DMS53 (cell line): ENCODE measurements around the gene CSTPP1.
A peak's percentile ranks its signal among the peaks of the same experiment; 100 is the strongest.
"Not testable (repeated sequence)": the region's sequence is repeated elsewhere in the genome, so short reads cannot be mapped to it uniquely, and the experiment has no call there.

ENCODE experiments used
- DNase-seq: peaks from one replicate; lab custom pipeline; 2025; lab: John Stamatoyannopoulos, UW

The CSTPP1 gene

DNA sequence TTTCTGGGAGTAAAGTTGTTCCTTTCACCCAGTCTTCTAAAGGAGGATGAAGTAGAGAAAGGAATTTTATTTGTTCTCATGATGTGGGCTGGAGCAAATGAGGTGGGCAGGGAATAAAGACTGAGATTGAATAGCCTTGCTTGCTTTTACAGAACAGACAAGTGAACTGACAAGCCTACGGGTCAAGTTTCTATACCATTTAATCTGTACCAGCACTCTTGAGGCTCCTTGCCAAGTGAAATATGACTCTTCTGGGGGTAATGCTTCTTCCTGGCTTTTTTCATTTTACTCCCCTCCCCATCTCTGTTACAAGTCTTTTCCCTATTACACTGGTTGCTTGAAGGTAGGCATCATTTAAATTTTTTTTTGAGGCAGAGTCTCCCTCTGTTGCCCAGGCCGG, 54.8 kb downstream of the CSTPP1 start:
- no peak for DNase-seq

DNA sequence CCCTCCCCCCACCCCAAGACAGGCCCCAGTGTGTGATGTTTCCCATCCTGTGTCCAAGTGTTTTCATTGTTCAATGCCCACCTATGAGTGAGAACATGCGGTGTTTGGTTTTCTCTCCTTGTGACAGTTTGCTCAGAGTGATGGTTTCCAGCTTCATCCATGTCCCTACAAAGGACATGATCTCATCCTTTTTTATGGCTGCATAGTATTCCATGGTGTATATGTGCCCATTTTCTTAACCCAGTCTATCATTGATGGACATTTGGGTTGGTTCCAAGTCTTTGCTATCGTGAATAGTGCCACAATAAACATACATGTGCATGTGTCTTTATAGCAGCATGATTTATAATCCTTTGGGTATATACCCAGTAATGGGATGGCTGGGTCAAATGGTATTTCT, 55.8 kb downstream of the CSTPP1 start:
- not testable (repeated sequence) for DNase-seq

- DNase-seq: not testable (repeated sequence)
Measured at GRCh38 chr11:46997796-46998195, 61.2 kb downstream of the CSTPP1 start.

DNA sequence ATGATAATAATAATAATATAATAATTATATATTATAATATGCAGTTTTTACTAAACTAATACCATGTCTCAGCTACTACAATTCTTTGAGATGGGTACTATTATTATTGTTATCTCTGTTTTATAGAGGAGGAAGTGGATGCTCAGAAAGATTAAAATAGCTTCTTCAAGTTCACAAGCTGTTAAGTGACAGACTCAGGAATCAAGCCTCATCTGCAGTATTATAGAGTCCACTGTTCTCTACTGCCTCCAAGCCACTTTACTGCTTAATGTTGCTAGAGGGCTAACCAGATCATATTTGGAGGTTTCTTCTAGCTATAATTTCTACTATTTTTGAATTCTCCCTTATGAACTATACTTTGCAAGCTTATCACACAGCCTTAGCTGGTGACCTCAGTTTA, 62.7 kb downstream of the CSTPP1 start:
- no peak for DNase-seq

DNA sequence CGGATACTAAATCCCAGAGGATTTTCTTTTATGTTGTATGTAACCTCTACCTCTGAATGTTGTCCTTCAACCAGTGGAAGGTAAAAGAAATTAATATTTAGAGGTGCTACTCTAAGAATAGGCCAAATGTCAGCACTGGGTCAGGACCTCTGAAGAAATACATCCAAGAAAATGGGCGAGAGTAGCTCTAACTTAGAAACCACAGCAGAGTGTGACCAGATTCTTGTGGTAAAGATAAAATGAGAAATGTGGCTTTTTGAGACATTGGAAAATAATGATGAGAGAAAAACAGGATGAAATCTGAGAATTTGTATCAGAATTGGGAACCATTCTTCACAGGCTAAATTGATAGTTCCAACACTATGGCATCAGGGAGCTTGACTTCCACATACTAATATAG, 63.5 kb downstream of the CSTPP1 start:
- DNase-seq: no peak

DNA sequence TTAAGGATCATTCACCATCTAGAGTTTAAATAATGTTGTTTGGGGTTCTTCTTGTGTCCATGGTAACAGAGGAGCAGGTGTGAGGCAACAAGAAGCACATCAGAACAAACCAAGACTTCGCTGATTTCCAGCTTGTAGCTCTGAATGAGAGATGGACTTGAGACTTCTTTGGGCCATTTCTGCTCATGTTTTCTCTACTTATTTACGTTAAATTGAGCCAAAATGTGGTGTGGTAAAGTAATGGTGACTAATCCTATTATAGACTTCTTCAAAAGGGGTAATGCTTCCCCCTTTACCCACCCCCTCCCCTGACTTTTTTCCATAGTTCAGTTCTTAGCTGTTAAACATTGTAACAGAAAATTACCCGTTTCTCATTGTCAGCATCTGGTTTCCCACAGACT, 65.2 kb downstream of the CSTPP1 start:
- peak; percentile 50 for DNase-seq

DNA sequence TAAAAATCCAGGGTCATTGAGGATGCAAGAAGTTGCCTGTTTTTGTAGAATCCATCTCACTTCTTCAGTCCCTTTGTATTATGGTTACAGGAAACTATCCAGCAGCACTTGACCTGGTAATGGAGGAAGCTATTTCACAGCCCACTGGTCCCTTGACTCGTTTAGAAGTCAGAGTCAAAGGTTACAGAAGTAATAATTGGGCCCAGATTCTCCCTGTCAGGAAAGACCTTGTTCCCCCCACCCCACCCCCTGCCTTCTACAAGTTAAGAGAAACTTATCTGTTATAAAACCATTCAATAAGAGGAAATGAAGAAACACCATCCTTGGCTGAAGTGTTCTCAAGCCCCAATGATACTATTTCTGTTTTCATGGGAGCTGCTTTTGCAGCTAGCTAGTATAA, 65.8 kb downstream of the CSTPP1 start:
- DNase-seq: peak; percentile 10

GRCh38 chr11:47003180-47003877, 66.8 kb downstream of the CSTPP1 start:
- no peak for DNase-seq

GRCh38 chr11:47004595-47005033, 68.1 kb downstream of the CSTPP1 start:
- DNase-seq: peak; percentile 55

- DNase-seq: no peak
Measured at GRCh38 chr11:47005441-47005840, 68.9 kb downstream of the CSTPP1 start.

GRCh38 chr11:47007579-47007978, 71.0 kb downstream of the CSTPP1 start:
- no peak for DNase-seq

GRCh38 chr11:47010179-47010578, 73.6 kb downstream of the CSTPP1 start:
- no peak for DNase-seq

GRCh38 chr11:47014097-47014496, 77.5 kb downstream of the CSTPP1 start:
- no peak for DNase-seq

DNA sequence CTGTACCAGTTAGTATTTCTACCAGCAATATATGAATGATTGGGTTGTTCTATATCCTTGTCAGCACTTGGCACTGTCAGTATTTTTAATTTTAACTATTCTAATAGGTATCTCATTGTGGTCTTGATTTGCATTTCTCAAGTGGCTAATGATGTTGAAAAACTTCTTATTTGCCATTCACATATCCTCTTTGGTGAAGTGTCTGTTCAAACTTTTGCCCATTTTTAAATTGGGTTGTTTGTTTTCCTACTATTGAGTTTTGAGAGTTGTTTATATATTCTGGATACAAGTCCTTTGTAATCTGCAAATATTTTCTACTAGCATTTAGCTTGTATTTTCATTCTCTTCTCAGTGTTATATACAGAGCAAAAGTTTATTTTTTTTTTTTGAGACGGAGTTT, 82.1 kb downstream of the CSTPP1 start:
- DNase-seq: no peak

DNA sequence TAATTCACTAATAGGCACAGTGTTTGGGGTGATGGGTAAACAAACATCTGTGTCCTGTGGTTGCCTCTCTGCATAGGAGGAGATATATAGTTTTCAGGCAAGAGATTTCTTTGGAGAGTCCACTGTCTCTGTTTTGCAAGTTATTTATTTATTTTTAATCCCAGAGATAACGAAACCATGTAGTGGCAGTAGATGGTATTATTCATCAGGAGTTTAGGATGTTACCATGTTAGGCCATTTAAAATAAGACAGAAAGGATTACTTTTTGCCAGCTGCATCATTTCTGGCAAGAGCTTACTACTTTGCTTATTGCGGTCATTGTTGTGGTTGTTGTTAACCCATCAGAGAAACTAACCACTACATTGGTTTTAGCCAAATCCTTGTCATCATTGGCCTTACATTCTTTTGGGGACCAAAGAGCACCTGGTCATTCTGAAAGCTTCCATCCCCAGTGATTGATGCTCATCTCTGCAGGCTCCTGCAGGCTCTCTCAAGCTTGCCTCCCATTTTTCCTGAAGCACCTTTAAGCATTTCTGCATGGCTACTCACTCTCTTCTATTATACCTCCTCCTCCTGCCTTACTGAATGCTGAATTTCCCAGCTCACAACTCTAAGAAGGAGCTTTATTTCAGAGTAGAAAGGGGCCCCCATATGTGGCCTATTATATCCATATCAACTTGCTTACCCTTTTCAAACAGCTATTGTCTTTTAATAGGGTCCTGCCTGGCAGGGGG, 84.4 kb downstream of the CSTPP1 start:
- no peak for DNase-seq

GRCh38 chr11:47021527-47021818, 84.9 kb downstream of the CSTPP1 start:
- DNase-seq: no peak

DNA sequence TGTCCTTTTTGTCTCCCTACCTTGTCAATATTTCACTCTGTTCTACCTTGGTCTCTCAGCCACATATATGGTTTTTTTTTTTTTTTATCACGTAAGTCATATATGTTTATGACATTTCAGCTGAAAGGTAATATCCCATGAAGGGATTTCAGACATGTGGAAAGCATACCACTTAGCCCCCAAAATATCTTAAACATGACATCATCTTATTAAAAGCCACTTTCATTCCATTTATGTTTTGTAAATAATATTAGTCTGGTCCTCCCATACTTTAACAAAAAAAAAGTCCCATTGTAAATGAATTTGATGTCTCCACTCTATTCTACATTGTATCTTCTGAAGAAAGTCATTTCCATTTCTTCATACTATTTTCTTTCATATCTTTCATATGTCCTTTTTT, 85.4 kb downstream of the CSTPP1 start:
- DNase-seq: no peak

DNA sequence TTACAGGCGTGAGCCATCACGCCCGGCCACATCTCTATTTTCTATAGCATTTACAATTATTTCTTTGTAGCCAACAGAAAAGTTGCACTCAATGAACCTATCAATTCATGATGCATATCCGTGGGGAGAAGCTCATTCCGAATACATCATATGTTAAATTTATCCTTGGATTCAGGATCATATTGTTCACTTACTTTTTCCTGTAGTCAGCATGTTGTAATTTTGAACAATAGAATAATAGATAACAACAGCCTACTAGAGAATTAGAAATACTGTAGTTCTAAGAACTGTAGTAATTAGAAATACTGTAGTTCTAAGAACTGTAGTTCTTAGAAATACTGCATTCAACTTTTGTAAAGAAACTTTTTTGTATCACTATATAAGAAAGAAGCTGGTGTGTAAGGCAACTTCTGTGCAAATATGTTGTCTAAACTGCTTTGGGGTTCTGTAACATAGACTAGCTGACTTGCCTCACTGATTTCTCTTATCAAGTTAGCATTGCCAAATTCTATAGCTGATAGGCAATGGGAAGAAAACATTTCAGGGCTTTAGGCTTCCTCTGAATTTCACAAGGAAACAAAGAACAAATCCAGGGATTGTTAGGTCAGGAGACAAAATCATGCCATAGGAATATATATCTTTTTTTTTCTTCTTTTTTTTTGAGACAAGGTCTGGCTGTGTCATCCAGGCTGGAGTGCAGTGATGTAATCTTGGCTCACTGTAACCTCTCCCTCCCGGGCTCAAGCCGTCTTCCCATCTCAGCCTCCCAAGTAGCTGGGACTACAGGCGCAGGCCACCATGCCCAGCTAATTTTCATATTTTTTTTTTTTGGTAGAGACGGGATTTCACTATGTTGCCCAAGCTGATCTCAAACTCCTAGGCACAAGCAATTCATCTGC, 91.9 kb downstream of the CSTPP1 start:
- DNase-seq: no peak

DNA sequence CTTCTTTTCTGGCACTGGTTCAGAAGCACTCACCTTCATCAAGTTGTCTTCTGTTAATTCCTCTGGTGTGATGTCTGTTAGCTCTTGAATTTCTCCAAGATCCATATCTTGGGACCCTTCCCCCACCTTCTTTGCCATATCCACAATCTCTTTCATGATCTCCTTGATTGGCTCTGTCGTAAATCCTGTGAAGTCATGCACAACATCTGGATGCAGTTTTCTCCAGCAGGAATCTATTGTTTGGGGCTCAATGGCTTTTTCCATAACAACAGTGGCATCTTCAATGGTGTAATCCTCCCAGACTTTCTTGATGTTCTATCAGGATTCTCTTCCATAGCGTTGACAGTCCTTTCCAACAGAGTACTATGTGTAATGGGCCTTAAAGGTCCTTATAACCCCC, 96.9 kb downstream of the CSTPP1 start:
- no peak for DNase-seq

DNA sequence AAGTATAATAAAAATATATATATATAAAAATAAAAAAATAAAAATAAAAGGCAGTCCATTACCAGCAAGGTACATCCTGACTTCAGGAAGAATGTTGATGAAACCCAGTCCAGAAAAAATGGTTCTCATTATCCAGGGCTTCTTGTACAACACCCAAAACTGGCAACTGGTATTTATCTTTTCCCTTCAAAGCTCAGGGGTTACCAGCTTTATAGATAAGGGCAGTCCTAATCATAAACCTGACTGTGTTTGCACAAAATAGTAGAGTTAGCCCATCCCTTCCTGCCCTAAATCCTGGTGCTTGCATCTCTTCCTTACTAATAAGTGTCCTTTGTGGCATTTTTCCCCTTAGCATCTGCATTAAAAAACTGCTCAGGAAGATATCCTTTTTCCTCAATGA, 97.5 kb downstream of the CSTPP1 start:
- no peak for DNase-seq

- no peak for DNase-seq
Measured at GRCh38 chr11:47035108-47035507, 98.5 kb downstream of the CSTPP1 start.

GRCh38 chr11:47044119-47044518, 107.6 kb downstream of the CSTPP1 start:
- DNase-seq: no peak

- DNase-seq: no peak
Measured at GRCh38 chr11:47047972-47048371, 111.4 kb downstream of the CSTPP1 start.
